ENCODE measurements around the gene IL1RAPL2.

GRCh38 chrX:105299286-105299685 lies 733.3 kb downstream of the IL1RAPL2 start:
- TF ChIP-seq CTCF (IDR thresholded peaks at IDR 0.05; ENCODE audit: low read depth, low read length, poor library complexity, severe bottlenecking), result no peak
- TF ChIP-seq EZH2phosphoT487 (IDR thresholded peaks at IDR 0.05; ENCODE audit: borderline replicate concordance, low read length), result no peak

Data from DOHH2 (cell line).